Mesenchymal stem cell (in vitro differentiated cells and primary cell): ENCODE results near the gene SPIN1.
A peak's percentile ranks its signal among the peaks of the same experiment; 100 is the strongest.

Source experiments
- DNase-seq: peaks from one replicate; pipeline ENCODE4 v3.0.0-alpha.2; 2013
- H2AFZ ChIP-seq: one replicate; pipeline ENCODE4 v1.6.1; 2013; ENCODE audit warnings: low read depth, mild to moderate bottlenecking, control low read depth, inconsistent platforms, low read length, moderate library complexity
- H2AK5ac ChIP-seq: 2 replicates; pipeline ENCODE4 v1.6.1; 2013; ENCODE audit warnings: low read length, moderate library complexity, mild to moderate bottlenecking, inconsistent platforms; ENCODE audit not compliant: severe bottlenecking
- H2BK120ac ChIP-seq: one replicate; pipeline ENCODE4 v1.6.1; 2013; ENCODE audit warnings: low read depth, mild to moderate bottlenecking, inconsistent platforms, low read length, moderate library complexity
- H2BK12ac ChIP-seq, 2 experiments: one replicate each; pipeline ENCODE4 v1.6.1; 2013; ENCODE audit warnings: inconsistent platforms in 2 of 2, low read length in 2 of 2, mild to moderate bottlenecking in 2 of 2, moderate library complexity in 2 of 2, control low read depth in 1 of 2
- H2BK15ac ChIP-seq: one replicate; pipeline ENCODE4 v1.6.1; 2013; ENCODE audit warnings: mild to moderate bottlenecking, low read depth, inconsistent platforms; ENCODE audit not compliant: poor library complexity, severe bottlenecking
- H2BK5ac ChIP-seq: 2 replicates; pipeline ENCODE4 v1.6.1; 2013; ENCODE audit warnings: low read depth, mild to moderate bottlenecking, low read length, control low read depth, inconsistent platforms; ENCODE audit not compliant: poor library complexity, severe bottlenecking
- H3K14ac ChIP-seq, 2 experiments: one replicate each; pipeline ENCODE4 v1.6.1; 2013; ENCODE audit warnings: inconsistent platforms in 2 of 2, low read length in 2 of 2, control low read depth in 1 of 2, mild to moderate bottlenecking in 1 of 2, moderate library complexity in 1 of 2
- H3K18ac ChIP-seq, 2 experiments: one replicate each; pipeline ENCODE4 v1.6.1; 2013; ENCODE audit warnings: inconsistent platforms in 2 of 2, low read length in 2 of 2, control low read depth in 1 of 2, low read depth in 1 of 2, mild to moderate bottlenecking in 1 of 2
- H3K23ac ChIP-seq, 2 experiments: one replicate each; pipeline ENCODE4 v1.6.1; 2013; ENCODE audit warnings: inconsistent platforms in 2 of 2, low read length in 2 of 2, mild to moderate bottlenecking in 2 of 2, moderate library complexity in 2 of 2, control low read depth in 1 of 2
- H3K27ac ChIP-seq: 2 replicates; pipeline ENCODE4 v1.5.1; 2013; ENCODE audit warnings: mild to moderate bottlenecking, moderate library complexity, low read length, control low read depth, inconsistent platforms; ENCODE audit not compliant: poor library complexity, severe bottlenecking
- H3K27me3 ChIP-seq, 2 experiments: 2 replicates each; pipeline versions ENCODE4 v1.6.1 to v1.7.0; 2013; ENCODE audit warnings: low read length in 2 of 2, mild to moderate bottlenecking in 2 of 2, moderate library complexity in 2 of 2, control low read depth in 1 of 2, inconsistent platforms in 1 of 2; ENCODE audit not compliant: control insufficient read depth in 1 of 2, insufficient read depth in 1 of 2
- H3K36me3 ChIP-seq, 2 experiments: 2 replicates each; pipeline versions ENCODE4 v1.6.1 to v1.7.0; 2013; ENCODE audit warnings: low read length in 2 of 2, control low read depth in 1 of 2, inconsistent platforms in 1 of 2, low read depth in 1 of 2, mild to moderate bottlenecking in 1 of 2; ENCODE audit not compliant: insufficient read depth in 2 of 2, control insufficient read depth in 1 of 2
- H3K4ac ChIP-seq, 2 experiments: one replicate each; pipeline ENCODE4 v1.6.1; 2013; ENCODE audit warnings: inconsistent platforms in 2 of 2, low read length in 2 of 2, mild to moderate bottlenecking in 2 of 2, moderate library complexity in 2 of 2, control low read depth in 1 of 2, low read depth in 1 of 2
- H3K4me1 ChIP-seq: 2 replicates; pipeline ENCODE4 v1.6.1; 2013; ENCODE audit warnings: low read depth, low read length, control low read depth; ENCODE audit not compliant: control insufficient read depth, insufficient read depth
- H3K4me2 ChIP-seq: 2 replicates; pipeline ENCODE4 v1.6.1; 2013; ENCODE audit warnings: low read length, mild to moderate bottlenecking, inconsistent platforms; ENCODE audit not compliant: poor library complexity, severe bottlenecking
- H3K4me3 ChIP-seq, 2 experiments: 2 replicates each; pipeline versions ENCODE4 v1.5.1 to v1.7.0; 2013; ENCODE audit warnings: low read length in 2 of 2, mild to moderate bottlenecking in 2 of 2, control low read depth in 1 of 2, low read depth in 1 of 2; ENCODE audit not compliant: insufficient read depth in 1 of 2
- H3K79me1 ChIP-seq: replicated peaks from 2 replicates; pipeline ENCODE4 v1.6.1; 2013; ENCODE audit warnings: mild to moderate bottlenecking, control low read depth, low read length, inconsistent platforms; ENCODE audit not compliant: poor library complexity, severe bottlenecking
- H3K9ac ChIP-seq: 2 replicates; pipeline ENCODE4 v1.7.0; 2013; ENCODE audit warnings: mild to moderate bottlenecking, low read length, moderate library complexity
- H3K9me3 ChIP-seq: 2 replicates; pipeline ENCODE4 v1.7.0; 2013; ENCODE audit warnings: mild to moderate bottlenecking, low read length; ENCODE audit not compliant: control insufficient read depth
- H4K8ac ChIP-seq: one replicate; pipeline ENCODE4 v1.6.1; 2013; ENCODE audit warnings: inconsistent platforms, mild to moderate bottlenecking, low read length, moderate library complexity
- H4K91ac ChIP-seq: one replicate; pipeline ENCODE4 v1.6.1; 2013; ENCODE audit warnings: mild to moderate bottlenecking, low read length, inconsistent platforms
- WGBS: methylation state at CpG from one replicate; pipeline ENCODE4 v1.1.7; 2013; ENCODE audit warnings: mixed read lengths; 5-methylcytosine and 5-hydroxymethylcytosine counted together

The SPIN1 gene

GRCh38 chr9:88458716-88459465 lies 70.6 kb downstream of the SPIN1 start:
- H3K79me1 ChIP-seq = peaks cover 22% of the 10 kb centered on the region
- H3K18ac ChIP-seq = peak overlapping the region in 1 of 2 experiments; percentile 11
- no peaks in the 10 kb centered on the region for H3K27me3 ChIP-seq
- WGBS = 91% methylated on average over 4 of the region's 5 CpGs
- H4K8ac ChIP-seq = no peak overlapping the region
- H2AK5ac ChIP-seq = no peak overlapping the region
- H2BK5ac ChIP-seq = no peak overlapping the region
- peak; percentile 33 for DNase-seq
- no peak overlapping the region for H4K91ac ChIP-seq
- H3K9me3 ChIP-seq = no peaks in the 10 kb centered on the region
- no peak overlapping the region for H2BK15ac ChIP-seq
- no peak overlapping the region for H2AFZ ChIP-seq
- H2BK120ac ChIP-seq = no peak overlapping the region
- no peak overlapping the region for H2BK12ac ChIP-seq
- peaks cover 6 to 35% of the 10 kb centered on the region in 2 experiments for H3K36me3 ChIP-seq
- H3K4ac ChIP-seq = no peak overlapping the region
- no peak overlapping the region for H3K27ac ChIP-seq
- H3K14ac ChIP-seq = no peak overlapping the region
- H3K9ac ChIP-seq = no peak overlapping the region
- H3K4me3 ChIP-seq = no peak overlapping the region
- H3K23ac ChIP-seq = no peak overlapping the region
- H3K4me2 ChIP-seq = no peak overlapping the region
- H3K4me1 ChIP-seq = peaks cover 5% of the 10 kb centered on the region

GRCh38 chr9:88460587-88461332 lies 72.5 kb downstream of the SPIN1 start:
- H2BK12ac ChIP-seq = no peak overlapping the region
- no peak overlapping the region for H2BK5ac ChIP-seq
- peaks cover 17% of the 10 kb centered on the region for H3K79me1 ChIP-seq
- WGBS = 72% methylated on average over 2 of the region's 3 CpGs
- H3K4me1 ChIP-seq = peaks cover 5% of the 10 kb centered on the region
- H2BK15ac ChIP-seq = no peak overlapping the region
- H3K14ac ChIP-seq = no peak overlapping the region
- no peak overlapping the region for H2AFZ ChIP-seq
- no peak overlapping the region for H3K9ac ChIP-seq
- no peak overlapping the region for H3K4me3 ChIP-seq
- no peak overlapping the region for H4K8ac ChIP-seq
- no peak overlapping the region for H4K91ac ChIP-seq
- peaks cover 3 to 35% of the 10 kb centered on the region in 2 experiments for H3K36me3 ChIP-seq
- H3K9me3 ChIP-seq = no peaks in the 10 kb centered on the region
- H3K4me2 ChIP-seq = no peak overlapping the region
- H2AK5ac ChIP-seq = peak overlapping the region; percentile 0
- no peak overlapping the region for H3K18ac ChIP-seq
- peak overlapping the region; percentile 3 for H3K27ac ChIP-seq
- H2BK120ac ChIP-seq = no peak overlapping the region
- no peaks in the 10 kb centered on the region for H3K27me3 ChIP-seq
- no peak for DNase-seq
- H3K23ac ChIP-seq = no peak overlapping the region
- H3K4ac ChIP-seq = no peak overlapping the region

- peaks cover 14% of the 10 kb centered on the region for H3K79me1 ChIP-seq
- H3K36me3 ChIP-seq = peaks cover 1 to 23% of the 10 kb centered on the region in 2 experiments
- no peak overlapping the region for H3K9ac ChIP-seq
- H2BK15ac ChIP-seq = no peak overlapping the region
- no peak overlapping the region for H3K23ac ChIP-seq
- H2BK5ac ChIP-seq = no peak overlapping the region
- H3K9me3 ChIP-seq = no peaks in the 10 kb centered on the region
- H2BK120ac ChIP-seq = no peak overlapping the region
- H4K8ac ChIP-seq = no peak overlapping the region
- no peak overlapping the region for H3K4me2 ChIP-seq
- H3K4me1 ChIP-seq = peaks cover 6% of the 10 kb centered on the region
- no peak overlapping the region for H2AFZ ChIP-seq
- no peak for DNase-seq
- H3K18ac ChIP-seq = no peak overlapping the region
- H3K14ac ChIP-seq = no peak overlapping the region
- no peak overlapping the region for H4K91ac ChIP-seq
- 95% methylated on average over 6 of the region's 6 CpGs for WGBS
- H2BK12ac ChIP-seq = no peak overlapping the region
- H3K4me3 ChIP-seq = no peak overlapping the region
- no peak overlapping the region for H2AK5ac ChIP-seq
- H3K4ac ChIP-seq = no peak overlapping the region
- H3K27me3 ChIP-seq = no peaks in the 10 kb centered on the region
- H3K27ac ChIP-seq = no peak overlapping the region
These were observed 73.9 kb downstream of the SPIN1 start for GRCh38 chr9:88462191-88462590.

- Histone ChIP-seq H3K36me3 (peaks cover 7 to 37% of the 10 kb centered on the region in 2 experiments), H2BK120ac (no peak overlapping the region), H3K4me1 (peaks cover 6% of the 10 kb centered on the region), H4K91ac (no peak overlapping the region), H2BK15ac (no peak overlapping the region), H3K27me3 (no peaks in the 10 kb centered on the region), H3K9me3 (no peaks in the 10 kb centered on the region), H3K27ac (no peak overlapping the region), H3K79me1 (peaks cover 15% of the 10 kb centered on the region), H3K23ac (no peak overlapping the region), H3K4me3 (no peak overlapping the region), H4K8ac (no peak overlapping the region), H3K18ac (no peak overlapping the region), H2AK5ac (no peak overlapping the region), H2BK12ac (no peak overlapping the region), H3K4ac (no peak overlapping the region), H3K9ac (no peak overlapping the region), H3K4me2 (no peak overlapping the region), H3K14ac (no peak overlapping the region), H2AFZ (no peak overlapping the region), H2BK5ac (no peak overlapping the region)
- no CpG with 5 or more reads among the region's 1 CpG for WGBS
- peak; percentile 55 for DNase-seq
These were observed 76.6 kb downstream of the SPIN1 start for GRCh38 chr9:88464851-88465250.
